Measurements from ENCODE around the gene SEC24C. TPM values are rescaled to one million over a fixed set of nuclear protein-coding genes. Genes with fewer than 3 reads are reported as not detected.
"Not testable (repeated sequence)": the region's sequence is repeated elsewhere in the genome, so short reads cannot be mapped to it uniquely, and the experiment has no call there.

The SEC24C gene
- total RNA-seq, 1 donor from 2014 or later: 75.5 TPM

DNA sequence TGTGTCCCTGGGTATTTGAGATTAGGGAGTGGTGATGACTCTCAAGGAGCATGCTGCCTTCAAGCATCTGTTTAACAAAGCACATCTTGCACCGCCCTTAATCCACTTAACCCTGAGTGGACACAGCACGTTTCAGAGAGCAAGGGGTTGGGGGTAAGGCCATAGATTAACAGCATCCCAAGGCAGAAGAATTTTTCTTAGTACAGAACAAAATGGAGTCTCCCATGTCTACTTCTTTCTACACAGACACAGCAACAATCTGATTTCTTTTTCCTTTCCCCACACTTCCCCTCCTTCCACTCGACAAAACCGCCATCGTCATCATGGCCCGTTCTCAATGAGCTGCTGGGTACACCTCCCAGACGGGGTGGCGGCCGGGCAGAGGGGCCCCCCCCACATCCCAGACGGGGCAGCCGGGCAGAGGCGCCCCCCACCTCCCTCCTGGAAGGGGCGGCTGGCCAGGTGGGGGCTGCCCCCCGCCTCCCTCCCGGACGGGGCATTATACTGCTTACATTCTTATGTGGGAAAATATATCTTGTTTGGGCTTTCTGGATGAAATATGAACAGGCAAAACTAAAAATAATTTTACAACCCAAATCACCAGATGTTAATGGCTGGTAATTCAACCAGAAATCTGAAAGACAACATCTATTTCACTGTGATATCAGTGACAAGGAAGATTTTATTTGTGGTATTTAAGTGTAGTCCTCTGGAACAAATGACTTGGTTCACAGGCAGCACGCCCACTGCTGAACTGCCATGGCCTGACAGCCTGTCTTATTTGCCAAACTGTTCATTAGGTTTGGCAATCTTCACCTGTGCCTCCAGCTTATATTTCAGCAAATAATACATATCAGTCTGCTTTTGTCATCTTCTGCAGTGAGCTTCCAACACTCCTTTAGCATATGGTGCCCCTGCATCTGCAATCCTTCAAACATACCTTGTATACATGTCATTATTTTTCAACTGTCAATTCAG lies 28.7 kb upstream of the SEC24C start:
- not testable (repeated sequence) for H3K27ac Mint-ChIP-seq; H3K9me3 Mint-ChIP-seq; H3K27me3 Mint-ChIP-seq (ENCODE audit: low read depth); H3K4me3 Mint-ChIP-seq; DNase-seq (ENCODE audit: low spot score in 2 of 2, unreplicated experiment in 2 of 2); H3K4me1 Mint-ChIP-seq
- peaks cover 20% of the 10 kb centered on the region for H3K36me3 Mint-ChIP-seq

DNA sequence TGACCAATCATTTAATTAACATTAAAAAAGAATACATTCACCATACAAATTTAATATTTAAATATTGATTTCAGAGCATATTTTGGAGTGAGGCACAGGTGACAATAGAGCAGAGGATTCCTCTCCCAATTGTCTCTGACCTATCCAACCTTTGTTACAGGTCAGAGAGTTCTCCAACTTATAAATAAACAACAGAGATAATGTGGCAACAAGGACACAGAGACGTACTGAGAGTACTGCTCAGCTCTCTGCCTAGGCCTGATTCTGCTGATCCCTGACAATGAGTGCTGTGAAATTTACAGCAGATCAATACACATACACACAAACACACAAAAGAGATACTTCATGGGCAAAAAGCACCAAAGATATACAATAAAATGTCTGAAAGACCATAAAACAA lies 27.9 kb upstream of the SEC24C start:
- TF ChIP-seq CTCF (IDR thresholded peaks at IDR 0.05; ENCODE audit: unreplicated experiment): no peak
- H3K27me3 Mint-ChIP-seq (ENCODE audit: low read depth): no peaks in the 10 kb centered on the region
- H3K27ac Mint-ChIP-seq: no peak overlapping the region
- H3K36me3 Mint-ChIP-seq: peaks cover 18% of the 10 kb centered on the region
- no peak overlapping the region for H3K4me3 Mint-ChIP-seq
- H3K9me3 Mint-ChIP-seq: no peaks in the 10 kb centered on the region
- DNase-seq (ENCODE audit: low spot score in 2 of 2, unreplicated experiment in 2 of 2): no peak
- no peaks in the 10 kb centered on the region for H3K4me1 Mint-ChIP-seq

GRCh38 chr10:73717556-73717955 lies 26.6 kb upstream of the SEC24C start:
- H3K36me3 Mint-ChIP-seq: peaks cover 19% of the 10 kb centered on the region
- no peaks in the 10 kb centered on the region for H3K4me1 Mint-ChIP-seq
- no peak for DNase-seq (ENCODE audit: low spot score in 2 of 2, unreplicated experiment in 2 of 2)
- no peaks in the 10 kb centered on the region for H3K27me3 Mint-ChIP-seq (ENCODE audit: low read depth)
- no peaks in the 10 kb centered on the region for H3K9me3 Mint-ChIP-seq
- no peak for TF ChIP-seq CTCF (IDR thresholded peaks at IDR 0.05; ENCODE audit: unreplicated experiment)
- H3K27ac Mint-ChIP-seq: no peak overlapping the region
- no peak overlapping the region for H3K4me3 Mint-ChIP-seq

- H3K4me1 Mint-ChIP-seq; H3K9me3 Mint-ChIP-seq; H3K27me3 Mint-ChIP-seq (ENCODE audit: low read depth); H3K27ac Mint-ChIP-seq; H3K4me3 Mint-ChIP-seq; DNase-seq (ENCODE audit: low spot score in 2 of 2, unreplicated experiment in 2 of 2): not testable (repeated sequence)
- H3K36me3 Mint-ChIP-seq: peaks cover 24% of the 10 kb centered on the region
Observed at GRCh38 chr10:73720561-73720960, 23.6 kb upstream of the SEC24C start.

- no peak for DNase-seq (ENCODE audit: low spot score in 2 of 2, unreplicated experiment in 2 of 2)
- H3K9me3 Mint-ChIP-seq: no peaks in the 10 kb centered on the region
- TF ChIP-seq CTCF (IDR thresholded peaks at IDR 0.05; ENCODE audit: unreplicated experiment): no peak
- peaks cover 22% of the 10 kb centered on the region for H3K36me3 Mint-ChIP-seq
- no peak overlapping the region for H3K4me3 Mint-ChIP-seq
- H3K27ac Mint-ChIP-seq: no peak overlapping the region
- H3K4me1 Mint-ChIP-seq: no peaks in the 10 kb centered on the region
- H3K27me3 Mint-ChIP-seq (ENCODE audit: low read depth): no peaks in the 10 kb centered on the region
Observed at GRCh38 chr10:73723516-73723915, 20.7 kb upstream of the SEC24C start.

- Mint-ChIP-seq H3K4me1 (peaks cover 11% of the 10 kb centered on the region), H3K4me3 (peak overlapping the region; percentile 97), H3K27ac (peak overlapping the region; percentile 97)
- H3K36me3 Mint-ChIP-seq; H3K27me3 Mint-ChIP-seq (ENCODE audit: low read depth); H3K9me3 Mint-ChIP-seq; DNase-seq (ENCODE audit: low spot score in 2 of 2, unreplicated experiment in 2 of 2): not testable (repeated sequence)
Observed at GRCh38 chr10:73729781-73730152, 14.4 kb upstream of the SEC24C start.

- peaks cover 5% of the 10 kb centered on the region for H3K36me3 Mint-ChIP-seq
- H3K4me1 Mint-ChIP-seq: peaks cover 11% of the 10 kb centered on the region
- TF ChIP-seq CTCF (IDR thresholded peaks at IDR 0.05; ENCODE audit: unreplicated experiment): no peak
- H3K9me3 Mint-ChIP-seq: no peaks in the 10 kb centered on the region
- peak; percentile 71 to 90 for DNase-seq (ENCODE audit: low spot score in 2 of 2, unreplicated experiment in 2 of 2)
- H3K27me3 Mint-ChIP-seq (ENCODE audit: low read depth): no peaks in the 10 kb centered on the region
- H3K27ac Mint-ChIP-seq: peak overlapping the region; percentile 97
- peak overlapping the region; percentile 97 for H3K4me3 Mint-ChIP-seq
Observed at GRCh38 chr10:73730153-73730906, 13.8 kb upstream of the SEC24C start.

Measured in mesothelial cell of epicardium (in vitro differentiated cells).